Liver (tissue), 3 donors: ENCODE results near the gene ODF2.

Source experiments
- CTCF ChIP-seq: fragments of 150-350 bp; IDR thresholded peaks from 2 replicates; pipeline ENCODE4 v1.5.1; 2017; ENCODE audit warnings: improper control_type of control experiment, low read depth, low read length; ENCODE audit not compliant: missing input control
- FOXA1 ChIP-seq: IDR thresholded peaks from 2 replicates; pipeline ENCODE4 v1.6.1; 2016; ENCODE audit warnings: antibody characterized with exemption
- GABPA ChIP-seq, 2 donors: IDR thresholded peaks in 1 of 2; conservative IDR thresholded peaks in 1 of 2; 2 replicates each; pipeline ENCODE4 v1.6.1; 2016; ENCODE audit warnings: antibody characterized with exemption in 2 of 2, mild to moderate bottlenecking in 1 of 2, moderate library complexity in 1 of 2
- JUND ChIP-seq, 2 donors: IDR thresholded peaks; 2 replicates each; pipeline ENCODE4 v1.6.1; 2016; ENCODE audit warnings: antibody characterized with exemption in 2 of 2
- RAD21 ChIP-seq, 2 donors: IDR thresholded peaks; 2 replicates each; pipeline ENCODE4 v1.6.1; 2016; ENCODE audit warnings: antibody characterized with exemption in 2 of 2, mild to moderate bottlenecking in 2 of 2
- REST ChIP-seq: IDR thresholded peaks from 2 replicates; pipeline ENCODE4 v1.6.1; 2016; ENCODE audit warnings: antibody characterized with exemption, mild to moderate bottlenecking
- TAF1 ChIP-seq: conservative IDR thresholded peaks from 2 replicates; pipeline ENCODE4 v1.6.1; 2016; ENCODE audit warnings: antibody characterized with exemption, mild to moderate bottlenecking
- YY1 ChIP-seq: IDR thresholded peaks from 2 replicates; pipeline ENCODE4 v1.6.1; 2016; ENCODE audit warnings: antibody characterized with exemption, mild to moderate bottlenecking
- TF ChIP-seq, protein P1 (sequence below): IDR thresholded peaks from 2 replicates; pipeline ENCODE4 v1.6.1; 2016; ENCODE audit warnings: antibody characterized with exemption
- donor health status: healthy.
- donor health status: healthy.

DNA sequence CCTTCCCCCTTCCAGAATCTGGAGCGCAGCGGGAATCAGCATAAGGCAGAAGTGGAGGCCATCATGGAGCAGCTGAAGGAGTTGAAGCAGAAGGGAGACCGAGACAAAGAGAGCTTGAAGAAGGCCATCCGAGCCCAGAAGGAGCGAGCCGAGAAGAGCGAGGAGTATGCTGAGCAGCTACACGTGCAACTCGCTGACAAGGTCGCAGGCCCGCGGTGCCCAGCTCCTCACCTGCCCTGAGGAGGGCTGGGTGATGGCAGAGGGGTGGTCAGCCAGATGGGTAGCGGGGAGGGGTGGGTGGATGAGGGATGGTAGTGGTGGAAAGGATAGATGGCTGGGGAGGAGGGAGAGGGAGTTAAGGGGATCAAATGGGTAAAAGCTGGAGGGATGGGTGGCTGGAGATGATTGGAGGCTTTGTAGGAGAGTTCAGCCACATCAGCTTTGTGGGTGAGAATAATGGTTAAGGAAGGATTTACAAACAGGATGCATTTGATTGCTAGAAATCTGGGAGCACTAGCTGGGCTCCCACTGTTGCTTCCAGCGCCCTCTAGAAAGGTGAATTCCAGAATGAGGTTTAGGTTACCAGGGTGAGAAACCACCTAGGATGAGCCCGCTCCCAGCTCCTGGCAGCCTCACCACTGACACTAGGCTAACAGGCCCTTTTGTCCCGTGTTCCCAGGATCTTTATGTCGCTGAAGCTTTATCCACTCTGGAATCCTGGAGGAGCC lies 29.0 kb downstream of the ODF2 start:
- TF ChIP-seq CTCF (no peak), GABPA (IDR thresholded peaks at IDR 0.05 in 1 of 2, conservative IDR thresholded peaks at IDR 0.05 in 1 of 2) (no peak), RAD21 (IDR thresholded peaks at IDR 0.05) (no peak), REST (no peak), TAF1 (no peak), YY1 (no peak), FOXA1 (no peak), JUND (IDR thresholded peaks at IDR 0.05) (no peak)
- TF ChIP-seq, protein P1, sequence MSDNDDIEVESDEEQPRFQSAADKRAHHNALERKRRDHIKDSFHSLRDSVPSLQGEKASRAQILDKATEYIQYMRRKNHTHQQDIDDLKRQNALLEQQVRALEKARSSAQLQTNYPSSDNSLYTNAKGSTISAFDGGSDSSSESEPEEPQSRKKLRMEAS, result no peak
